Measurements from ENCODE around the gene SH3RF3.

DNA sequence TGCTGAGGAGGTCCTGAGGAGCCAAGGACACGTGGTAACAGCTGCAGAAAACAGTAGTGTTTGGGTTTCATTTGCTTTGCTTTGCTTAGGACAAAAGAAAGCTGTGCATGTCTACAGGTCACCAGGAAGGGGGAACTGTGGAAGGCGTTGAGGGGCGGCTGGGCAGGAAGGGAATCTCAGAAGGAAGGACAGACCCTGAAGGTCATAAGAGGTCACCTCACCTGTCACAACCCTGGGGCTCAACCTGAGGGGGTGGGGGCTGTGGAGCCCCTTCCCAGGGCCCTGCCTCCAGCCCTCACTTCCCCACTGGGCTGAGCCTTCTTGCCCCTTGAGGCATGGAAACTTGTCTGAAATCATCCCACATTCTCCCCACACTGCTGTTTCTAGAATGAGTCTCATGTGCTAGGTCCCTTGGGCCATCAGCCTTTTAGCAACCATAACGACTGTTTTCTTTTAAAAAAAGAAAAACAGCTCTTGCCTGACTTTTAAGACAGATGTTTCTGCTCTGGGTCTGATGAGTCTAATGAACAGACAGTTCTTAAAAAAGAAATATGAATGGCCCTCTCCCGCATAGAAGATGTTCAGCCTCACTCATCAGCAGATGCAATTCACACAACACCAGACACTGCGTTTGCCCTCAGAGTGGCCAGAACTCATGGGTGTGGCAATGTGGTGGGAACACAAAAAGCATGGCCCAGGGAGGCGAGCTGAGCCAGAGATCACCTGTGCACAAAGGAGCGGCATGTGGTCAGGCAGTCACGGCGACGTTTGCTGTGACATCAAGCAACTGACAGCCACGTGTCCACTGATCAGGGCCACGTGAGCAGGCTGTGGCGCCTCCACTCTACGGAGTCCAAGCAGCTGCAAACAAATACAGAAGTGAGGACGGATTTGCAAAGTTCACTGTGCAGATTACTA, 400.8 kb downstream of the SH3RF3 start:
- no peak for TF ChIP-seq POLR2AphosphoS5 (IDR thresholded peaks at IDR 0.05; ENCODE audit: low read depth, low read length)
- TF ChIP-seq, protein P1, sequence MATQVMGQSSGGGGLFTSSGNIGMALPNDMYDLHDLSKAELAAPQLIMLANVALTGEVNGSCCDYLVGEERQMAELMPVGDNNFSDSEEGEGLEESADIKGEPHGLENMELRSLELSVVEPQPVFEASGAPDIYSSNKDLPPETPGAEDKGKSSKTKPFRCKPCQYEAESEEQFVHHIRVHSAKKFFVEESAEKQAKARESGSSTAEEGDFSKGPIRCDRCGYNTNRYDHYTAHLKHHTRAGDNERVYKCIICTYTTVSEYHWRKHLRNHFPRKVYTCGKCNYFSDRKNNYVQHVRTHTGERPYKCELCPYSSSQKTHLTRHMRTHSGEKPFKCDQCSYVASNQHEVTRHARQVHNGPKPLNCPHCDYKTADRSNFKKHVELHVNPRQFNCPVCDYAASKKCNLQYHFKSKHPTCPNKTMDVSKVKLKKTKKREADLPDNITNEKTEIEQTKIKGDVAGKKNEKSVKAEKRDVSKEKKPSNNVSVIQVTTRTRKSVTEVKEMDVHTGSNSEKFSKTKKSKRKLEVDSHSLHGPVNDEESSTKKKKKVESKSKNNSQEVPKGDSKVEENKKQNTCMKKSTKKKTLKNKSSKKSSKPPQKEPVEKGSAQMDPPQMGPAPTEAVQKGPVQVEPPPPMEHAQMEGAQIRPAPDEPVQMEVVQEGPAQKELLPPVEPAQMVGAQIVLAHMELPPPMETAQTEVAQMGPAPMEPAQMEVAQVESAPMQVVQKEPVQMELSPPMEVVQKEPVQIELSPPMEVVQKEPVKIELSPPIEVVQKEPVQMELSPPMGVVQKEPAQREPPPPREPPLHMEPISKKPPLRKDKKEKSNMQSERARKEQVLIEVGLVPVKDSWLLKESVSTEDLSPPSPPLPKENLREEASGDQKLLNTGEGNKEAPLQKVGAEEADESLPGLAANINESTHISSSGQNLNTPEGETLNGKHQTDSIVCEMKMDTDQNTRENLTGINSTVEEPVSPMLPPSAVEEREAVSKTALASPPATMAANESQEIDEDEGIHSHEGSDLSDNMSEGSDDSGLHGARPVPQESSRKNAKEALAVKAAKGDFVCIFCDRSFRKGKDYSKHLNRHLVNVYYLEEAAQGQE (IDR thresholded peaks at IDR 0.05; ENCODE audit: insufficient read depth in 1 of 2, low read depth in 2 of 2, low read length in 2 of 2): no peak
